NCI-H1105 treated with DMSO at 0.1 percent for 48 hours (cell line): Measurements from ENCODE around the gene C2CD3.
"Not testable (repeated sequence)": the region's sequence is repeated elsewhere in the genome, so short reads cannot be mapped to it uniquely, and the experiment has no call there.

Source experiments
- DNase-seq: peaks from one replicate; lab custom pipeline; 2025; lab: John Stamatoyannopoulos, UW

The C2CD3 gene

GRCh38 chr11:74120260-74121035, 50.4 kb downstream of the C2CD3 start:
- not testable (repeated sequence) for DNase-seq

DNA sequence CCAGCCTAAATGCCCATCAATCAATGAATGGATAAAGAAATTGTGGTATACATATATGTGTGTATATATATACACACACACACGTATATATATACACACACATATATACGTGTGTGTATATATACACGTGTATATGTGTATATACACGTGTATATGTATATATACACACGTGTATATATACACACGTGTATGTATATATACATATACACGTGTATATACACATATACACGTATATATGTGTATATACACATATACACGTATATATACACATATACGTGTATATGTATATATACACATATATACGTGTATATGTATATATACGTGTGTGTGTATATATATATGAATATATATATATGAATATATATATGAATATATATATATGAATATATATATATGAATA, 54.1 kb downstream of the C2CD3 start:
- no peak for DNase-seq

DNA sequence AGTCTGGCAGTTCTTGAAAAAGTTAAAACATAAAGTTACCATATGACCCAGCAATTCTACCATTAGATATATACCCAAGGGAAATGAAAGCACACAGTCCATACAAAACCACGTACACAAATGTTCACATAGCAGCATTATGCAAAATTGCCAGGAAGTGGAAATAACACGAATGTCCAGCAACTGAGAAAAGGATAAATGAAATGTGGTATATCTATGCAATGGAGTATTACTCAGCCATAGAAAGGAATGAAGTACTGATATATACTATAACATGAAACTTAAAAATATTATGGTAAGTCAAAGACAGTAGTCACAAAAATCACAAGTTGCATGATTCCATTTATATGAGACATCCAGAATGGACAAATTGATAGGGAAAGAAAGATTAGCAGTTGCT, 57.9 kb downstream of the C2CD3 start:
- no peak for DNase-seq

DNA sequence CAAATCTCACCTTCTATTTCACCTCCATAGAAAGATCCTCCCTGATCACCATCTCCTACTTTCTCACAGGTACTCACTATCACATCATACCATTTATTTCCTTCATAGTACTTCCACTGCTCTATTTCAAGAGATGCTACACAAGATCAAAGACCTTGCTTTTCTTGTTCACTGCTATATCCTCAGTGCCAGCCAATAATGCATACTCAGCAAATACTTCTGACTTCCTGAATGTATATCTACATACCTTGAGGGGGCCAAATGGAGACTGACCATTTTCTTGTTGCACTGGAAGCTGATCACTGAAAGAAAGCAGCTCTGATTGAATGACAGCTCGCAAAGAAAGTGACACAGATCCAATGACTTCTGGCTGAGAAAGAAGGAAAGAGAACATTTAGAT, 64.7 kb downstream of the C2CD3 start:
- no peak for DNase-seq

DNA sequence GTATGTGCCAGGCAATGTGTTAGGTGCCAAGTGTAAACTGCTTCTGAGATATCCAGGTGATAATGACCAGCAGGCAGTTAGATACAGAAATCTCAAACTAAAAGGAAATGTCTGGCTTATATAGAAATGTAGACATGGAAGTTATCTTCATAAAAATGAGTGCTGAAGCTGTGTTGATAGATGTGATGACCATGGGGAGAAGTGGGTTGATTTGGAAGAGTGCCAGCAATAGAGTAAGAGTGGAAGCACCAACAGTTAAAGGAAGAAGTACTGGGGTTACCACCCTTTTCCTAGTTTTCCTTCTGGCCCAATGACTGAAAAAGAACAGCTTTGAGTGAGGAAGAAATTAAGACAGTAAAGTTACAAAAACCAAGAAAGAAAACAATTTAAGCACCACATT, 68.5 kb downstream of the C2CD3 start:
- no peak for DNase-seq

- peak; percentile 27 for DNase-seq
These were observed 70.1 kb downstream of the C2CD3 start for GRCh38 chr11:74100735-74101134.

DNA sequence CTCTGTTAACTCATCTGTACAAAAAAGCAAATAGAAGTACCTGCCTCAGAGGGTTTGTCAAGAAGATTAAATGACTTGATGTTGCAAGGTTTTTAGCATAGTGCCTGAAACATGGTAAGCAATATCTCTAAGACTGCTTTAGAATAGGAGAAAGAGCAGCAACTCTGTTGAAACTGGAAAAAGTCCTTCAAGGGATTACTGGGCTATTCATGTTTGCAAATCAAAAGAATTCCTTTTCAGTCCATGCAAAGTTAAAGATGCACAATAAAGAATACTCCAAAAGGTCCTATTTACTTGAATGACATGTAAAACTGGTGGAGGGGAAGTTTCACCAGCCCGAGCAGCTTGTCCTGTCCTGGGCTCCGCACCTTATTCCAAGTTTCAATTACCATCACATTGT, 70.6 kb downstream of the C2CD3 start:
- no peak for DNase-seq

DNA sequence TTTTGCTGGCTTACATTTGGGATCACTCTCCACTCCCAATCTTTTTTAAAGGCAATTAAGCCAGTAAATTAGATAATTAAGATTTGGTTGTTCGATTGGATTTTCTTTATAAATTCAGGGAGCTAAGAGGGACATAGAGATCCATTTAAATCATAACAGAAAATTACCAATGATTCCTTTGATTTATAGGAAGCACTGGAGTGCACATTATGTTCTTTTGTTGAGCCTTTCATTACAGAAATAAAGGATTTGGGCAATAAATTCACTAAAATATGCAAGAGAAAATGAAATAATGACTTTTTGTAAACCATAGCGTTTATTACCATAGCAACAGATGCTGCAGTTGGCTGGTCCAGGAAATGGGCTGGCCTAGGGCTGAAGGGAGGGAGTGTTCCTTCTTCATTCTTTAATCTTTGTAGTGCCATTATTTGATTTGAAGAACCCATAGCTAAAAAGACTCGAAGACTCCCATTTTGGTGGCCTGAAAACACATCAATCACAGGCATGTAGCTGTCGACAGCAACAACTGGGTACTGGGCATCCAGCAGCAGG, 73.0 kb downstream of the C2CD3 start:
- DNase-seq, result no peak

DNA sequence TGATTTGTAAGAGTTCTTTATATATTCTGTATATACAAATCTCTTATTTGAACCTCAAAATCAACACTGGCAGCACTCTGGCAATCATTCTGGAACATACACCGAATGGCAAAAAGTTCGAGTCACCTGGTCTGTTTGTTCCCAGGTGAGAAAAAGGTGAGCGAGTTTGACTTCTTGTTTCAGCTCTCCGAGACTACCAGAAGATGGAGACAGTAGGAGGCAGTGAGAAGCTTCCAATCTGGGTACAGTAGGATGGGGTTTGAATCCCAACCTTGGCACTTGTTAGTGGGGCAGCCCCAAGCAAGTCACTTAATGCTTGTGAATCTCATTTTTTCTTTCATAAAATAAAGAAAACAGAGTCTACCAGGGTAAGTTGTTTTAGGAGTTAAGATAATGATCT, 76.4 kb downstream of the C2CD3 start:
- no peak for DNase-seq

GRCh38 chr11:74092425-74092824, 78.4 kb downstream of the C2CD3 start:
- DNase-seq, result no peak

DNA sequence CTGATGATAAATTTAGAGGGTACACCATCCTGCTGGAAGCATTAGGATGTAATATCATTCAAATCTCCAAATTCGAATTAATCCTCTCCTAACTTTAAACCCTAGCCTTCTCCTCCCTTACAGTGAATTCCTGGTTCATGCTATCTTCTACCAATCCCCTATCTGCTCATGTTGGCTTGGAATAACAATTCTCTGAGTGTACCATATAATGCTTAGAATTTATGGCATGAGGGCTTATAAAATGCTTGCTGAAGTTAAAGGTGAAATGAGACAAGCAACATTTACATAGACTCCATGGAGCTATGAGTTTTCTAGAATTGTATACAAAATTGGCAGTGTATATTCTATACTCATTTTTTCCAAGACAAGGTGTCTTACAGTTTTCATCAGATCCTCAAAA, 79.3 kb downstream of the C2CD3 start:
- DNase-seq, result no peak

DNA sequence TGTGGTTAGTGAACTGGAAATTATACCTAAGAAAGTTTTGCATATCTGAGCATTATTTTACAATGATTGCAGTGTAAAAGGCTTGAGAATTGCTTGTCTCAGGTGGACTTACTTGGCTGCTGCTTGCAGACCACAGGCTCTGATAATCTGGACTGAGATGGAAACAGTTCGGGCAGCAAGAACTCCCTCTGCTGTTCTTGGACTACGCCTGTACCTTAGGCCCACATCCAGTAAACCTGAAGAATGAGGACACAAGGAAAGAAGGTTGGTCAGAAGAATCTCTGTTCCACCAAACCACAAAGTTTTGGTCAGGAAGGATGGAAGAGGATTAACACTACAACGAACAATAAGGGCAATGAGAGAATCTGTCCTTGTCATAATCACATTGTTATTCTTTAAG, 80.1 kb downstream of the C2CD3 start:
- no peak for DNase-seq

GRCh38 chr11:74086242-74086884, 84.4 kb downstream of the C2CD3 start:
- DNase-seq, result peak; percentile 8

- DNase-seq, result no peak
These were observed 85.3 kb downstream of the C2CD3 start for GRCh38 chr11:74085542-74085892.

- DNase-seq, result no peak
These were observed 85.8 kb downstream of the C2CD3 start for GRCh38 chr11:74084796-74085541.

- not testable (repeated sequence) for DNase-seq
These were observed 86.9 kb downstream of the C2CD3 start for GRCh38 chr11:74083927-74084326.

GRCh38 chr11:74081428-74081827, 89.4 kb downstream of the C2CD3 start:
- DNase-seq, result no peak

GRCh38 chr11:74077193-74077592, 93.6 kb downstream of the C2CD3 start:
- DNase-seq, result no peak

GRCh38 chr11:74072721-74073120, 98.1 kb downstream of the C2CD3 start:
- peak; percentile 69 for DNase-seq

DNA sequence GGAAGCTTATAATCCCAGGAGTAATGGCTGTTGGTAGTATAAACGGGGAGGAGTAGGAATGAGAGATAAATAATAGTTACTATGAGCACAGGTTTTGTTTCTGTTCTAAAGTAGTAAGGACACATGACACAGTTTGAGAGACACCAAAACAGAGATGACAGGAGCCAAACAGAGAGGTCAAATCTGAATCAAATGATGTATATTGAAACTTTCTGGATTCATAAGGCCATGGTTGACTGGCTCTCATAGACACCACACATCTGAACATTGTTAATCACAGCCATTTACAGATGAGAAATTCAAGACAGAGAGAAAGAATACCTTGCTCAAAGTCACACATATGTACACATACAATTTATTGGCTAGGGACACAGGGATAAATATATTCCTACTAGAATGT, 98.5 kb downstream of the C2CD3 start:
- no peak for DNase-seq

- peak; percentile 77 for DNase-seq
These were observed 99.9 kb downstream of the C2CD3 start for GRCh38 chr11:74070723-74071492.
